Neuronal stem cell (in vitro differentiated cells): Measurements from ENCODE around the gene OTOA.
"Not testable (repeated sequence)": the region's sequence is repeated elsewhere in the genome, so short reads cannot be mapped to it uniquely, and the experiment has no call there.

Experiments
- DNase-seq: peaks from one replicate; pipeline ENCODE4 v3.0.0-alpha.2; 2013; ENCODE audit warnings: low spot score
- H2AFZ ChIP-seq: one replicate; pipeline ENCODE4 v1.6.1; 2013; ENCODE audit warnings: mild to moderate bottlenecking, low read length, inconsistent platforms
- H2AK5ac ChIP-seq: 2 replicates; pipeline ENCODE4 v1.6.1; 2013; ENCODE audit warnings: low read depth, mild to moderate bottlenecking, inconsistent platforms, low read length, moderate library complexity, mixed read lengths
- H2BK120ac ChIP-seq: 2 replicates; pipeline ENCODE4 v1.6.1; 2013; ENCODE audit warnings: low read depth, mild to moderate bottlenecking, inconsistent platforms, low read length, moderate library complexity, mixed read lengths
- H2BK12ac ChIP-seq: one replicate; pipeline ENCODE4 v1.6.1; 2013; ENCODE audit warnings: low read length, inconsistent platforms
- H2BK15ac ChIP-seq: 2 replicates; pipeline ENCODE4 v1.6.1; 2013; ENCODE audit warnings: mild to moderate bottlenecking, low read length, inconsistent platforms, mixed read lengths
- H2BK5ac ChIP-seq: one replicate; pipeline ENCODE4 v1.6.1; 2013; ENCODE audit warnings: inconsistent platforms, mild to moderate bottlenecking, low read length, moderate library complexity
- H3K14ac ChIP-seq: one replicate; pipeline ENCODE4 v1.6.1; 2013; ENCODE audit warnings: low read length, inconsistent platforms
- H3K18ac ChIP-seq: 2 replicates; pipeline ENCODE4 v1.6.1; 2013; ENCODE audit warnings: low read length, inconsistent platforms
- H3K23ac ChIP-seq: 2 replicates; pipeline ENCODE4 v1.6.1; 2013; ENCODE audit warnings: low read depth, mild to moderate bottlenecking, mixed read lengths, low read length, inconsistent platforms; ENCODE audit not compliant: poor library complexity
- H3K27ac ChIP-seq: replicated peaks from 3 replicates; pipeline ENCODE4 v1.5.1; 2013; ENCODE audit warnings: low read length, inconsistent platforms
- H3K27me3 ChIP-seq, 3 experiments: 2 replicates each; pipeline ENCODE4 v1.6.1; 2013; ENCODE audit warnings: low read length in 3 of 3, mild to moderate bottlenecking in 2 of 3, inconsistent platforms in 1 of 3, low read depth in 1 of 3, mixed read lengths in 1 of 3, moderate library complexity in 1 of 3; ENCODE audit not compliant: control insufficient read depth in 3 of 3, insufficient read depth in 3 of 3
- H3K36me3 ChIP-seq, 2 donors: replicated peaks in 1 of 2; 2 replicates each; pipeline ENCODE4 v1.6.1; 2013; ENCODE audit warnings: low read length in 2 of 2; ENCODE audit not compliant: control insufficient read depth in 2 of 2, insufficient read depth in 2 of 2
- H3K4ac ChIP-seq: 2 replicates; pipeline ENCODE4 v1.6.1; 2013; ENCODE audit warnings: inconsistent platforms, mild to moderate bottlenecking, low read length, moderate library complexity
- H3K4me1 ChIP-seq, 2 donors: 1 replicate in 1 of 2; 2 replicates in 1 of 2; pipeline ENCODE4 v1.6.1; 2013; ENCODE audit warnings: low read length in 2 of 2, low read depth in 1 of 2; ENCODE audit not compliant: control insufficient read depth in 2 of 2, insufficient read depth in 1 of 2
- H3K4me2 ChIP-seq: one replicate; pipeline ENCODE4 v1.6.1; 2013; ENCODE audit warnings: mild to moderate bottlenecking, low read length, inconsistent platforms; ENCODE audit not compliant: insufficient read depth, poor library complexity, severe bottlenecking
- H3K4me3 ChIP-seq, 2 donors: 2 replicates each; pipeline ENCODE4 v1.5.1; 2013; ENCODE audit warnings: low read length in 2 of 2, mild to moderate bottlenecking in 2 of 2, inconsistent platforms in 1 of 2, moderate library complexity in 1 of 2
- H3K79me1 ChIP-seq: one replicate; pipeline ENCODE4 v1.6.1; 2013; ENCODE audit warnings: low read depth, mild to moderate bottlenecking, inconsistent platforms, low read length, moderate library complexity
- H3K9ac ChIP-seq: one replicate; pipeline ENCODE4 v1.6.1; 2013; ENCODE audit warnings: mild to moderate bottlenecking, low read depth, low read length, inconsistent platforms; ENCODE audit not compliant: poor library complexity
- H3K9me3 ChIP-seq, 2 donors: replicated peaks in 1 of 2; 2 replicates each; pipeline versions ENCODE3 to v1.6.1; 2013; ENCODE audit warnings: low read length in 2 of 2, mild to moderate bottlenecking in 2 of 2, inconsistent platforms in 1 of 2, low read depth in 1 of 2, mixed read lengths in 1 of 2, moderate library complexity in 1 of 2; ENCODE audit not compliant: control insufficient read depth in 2 of 2, insufficient read depth in 1 of 2
- H4K8ac ChIP-seq: one replicate; pipeline ENCODE4 v1.6.1; 2013; ENCODE audit warnings: low read depth, mild to moderate bottlenecking, inconsistent platforms, low read length, moderate library complexity
- H4K91ac ChIP-seq: one replicate; pipeline ENCODE4 v1.6.1; 2013; ENCODE audit warnings: low read length, low read depth, mild to moderate bottlenecking, inconsistent platforms; ENCODE audit not compliant: poor library complexity
- WGBS, 2 donors: extraction: QIAGEN DNeasy Blood & Tissue Kit; methylation state at CpG; one replicate each; pipeline ENCODE4 v1.1.7; 2013; ENCODE audit warnings: missing lambda C conversion rate in 2 of 2, mixed read lengths in 1 of 2; ENCODE audit not compliant: insufficient read length in 2 of 2, insufficient replicate concordance in 1 of 2; ENCODE audit errors: extremely low coverage in 2 of 2; 5-methylcytosine and 5-hydroxymethylcytosine counted together

OTOA gene

GRCh38 chr16:21649826-21650406 is 13.9 kb upstream of the OTOA start:
- not testable (repeated sequence) for H3K79me1 ChIP-seq, H3K4me1 ChIP-seq, H3K4me2 ChIP-seq, H3K9me3 ChIP-seq, H2AK5ac ChIP-seq, H3K9ac ChIP-seq, DNase-seq, H2BK15ac ChIP-seq, H2BK5ac ChIP-seq, H2BK12ac ChIP-seq, H3K18ac ChIP-seq, H3K27ac ChIP-seq, H2AFZ ChIP-seq, H4K8ac ChIP-seq, H3K27me3 ChIP-seq, H3K4ac ChIP-seq, H4K91ac ChIP-seq, H3K23ac ChIP-seq, H3K14ac ChIP-seq, H2BK120ac ChIP-seq, H3K4me3 ChIP-seq
- WGBS, 2 donors = no CpG with 5 or more reads among the region's 12 CpGs
- H3K36me3 ChIP-seq = peaks cover 6 to 35% of the 10 kb centered on the region in 2 donors

- no peak overlapping the region for H4K8ac ChIP-seq
- no peaks in the 10 kb centered on the region for H3K27me3 ChIP-seq
- H2BK15ac ChIP-seq = no peak overlapping the region
- H3K79me1 ChIP-seq = peaks cover 2% of the 10 kb centered on the region
- no peak overlapping the region for H2BK5ac ChIP-seq
- H3K4me1 ChIP-seq = no peaks in the 10 kb centered on the region
- no peak overlapping the region for H3K18ac ChIP-seq
- no peak overlapping the region for H3K27ac ChIP-seq
- no peak overlapping the region for H3K23ac ChIP-seq
- no peak overlapping the region for H2AK5ac ChIP-seq
- no peak overlapping the region for H3K14ac ChIP-seq
- H3K4me3 ChIP-seq = no peak overlapping the region
- peaks cover 0 to 4% of the 10 kb centered on the region in 2 donors for H3K9me3 ChIP-seq
- H3K36me3 ChIP-seq = peaks cover 8 to 41% of the 10 kb centered on the region in 2 donors
- DNase-seq = no peak
- no peak overlapping the region for H3K9ac ChIP-seq
- no peak overlapping the region for H2AFZ ChIP-seq
- H2BK12ac ChIP-seq = no peak overlapping the region
- no peak overlapping the region for H2BK120ac ChIP-seq
- no peak overlapping the region for H3K4me2 ChIP-seq
- no peak overlapping the region for H3K4ac ChIP-seq
- no CpG with 5 or more reads among the region's 1 CpG for WGBS, 2 donors
- no peak overlapping the region for H4K91ac ChIP-seq
Observed at GRCh38 chr16:21650521-21650920, 13.2 kb upstream of the OTOA start.

- Histone ChIP-seq H2BK12ac (no peak overlapping the region), H2BK120ac (no peak overlapping the region), H3K27me3 (no peaks in the 10 kb centered on the region), H3K27ac (no peak overlapping the region), H2BK15ac (no peak overlapping the region), H3K23ac (no peak overlapping the region), H3K4me2 (no peak overlapping the region), H3K4me3 (no peak overlapping the region), H3K14ac (no peak overlapping the region), H2BK5ac (no peak overlapping the region), H3K9me3 (peaks cover 0 to 4% of the 10 kb centered on the region in 2 donors), H4K91ac (no peak overlapping the region), H4K8ac (no peak overlapping the region), H3K79me1 (peaks cover 2% of the 10 kb centered on the region), H3K9ac (no peak overlapping the region), H2AFZ (no peak overlapping the region), H3K4ac (no peak overlapping the region), H2AK5ac (no peak overlapping the region), H3K36me3 (peaks cover 8 to 47% of the 10 kb centered on the region in 2 donors), H3K18ac (no peak overlapping the region), H3K4me1 (no peaks in the 10 kb centered on the region)
- no CpG with 5 or more reads among the region's 3 CpGs for WGBS, 2 donors
- no peak for DNase-seq
Observed at GRCh38 chr16:21651515-21651914, 12.3 kb upstream of the OTOA start.

- Histone ChIP-seq H3K4me2 (no peak within 1 kb of the TSS), H2AK5ac (no peak within 1 kb of the TSS), H3K18ac (no peak within 1 kb of the TSS), H3K27me3 (no peaks in the 10 kb centered on the region), H3K4me3 (no peak within 1 kb of the TSS), H2BK5ac (no peak within 1 kb of the TSS), H3K9me3 (peaks cover 0 to 4% of the 10 kb centered on the region in 2 donors), H3K36me3 (peaks cover 6 to 48% of the 10 kb centered on the region in 2 donors), H2AFZ (no peak within 1 kb of the TSS), H3K79me1 (peaks cover 2% of the 10 kb centered on the region), H3K4ac (no peak within 1 kb of the TSS), H3K23ac (no peak within 1 kb of the TSS), H4K8ac (no peak within 1 kb of the TSS), H2BK12ac (no peak within 1 kb of the TSS), H3K9ac (no peak within 1 kb of the TSS), H3K27ac (no peak within 1 kb of the TSS), H3K14ac (peak within 1 kb of the TSS; percentile 31), H4K91ac (no peak within 1 kb of the TSS), H2BK120ac (no peak within 1 kb of the TSS), H2BK15ac (no peak within 1 kb of the TSS), H3K4me1 (no peaks in the 10 kb centered on the region)
- DNase-seq = no peak
- WGBS, 2 donors = no CpG with 5 or more reads among the region's 6 CpGs
Observed at GRCh38 chr16:21652453-21652852, 11.3 kb upstream of the OTOA start, which contains the start of gene IGSF6. Gene IGSF6 (minus strand): TSS chr16:21652608. CDS start chr16:21652598, 10 bp downstream.
